ENCODE results near the gene GPR34.

Gene GPR34

DNA sequence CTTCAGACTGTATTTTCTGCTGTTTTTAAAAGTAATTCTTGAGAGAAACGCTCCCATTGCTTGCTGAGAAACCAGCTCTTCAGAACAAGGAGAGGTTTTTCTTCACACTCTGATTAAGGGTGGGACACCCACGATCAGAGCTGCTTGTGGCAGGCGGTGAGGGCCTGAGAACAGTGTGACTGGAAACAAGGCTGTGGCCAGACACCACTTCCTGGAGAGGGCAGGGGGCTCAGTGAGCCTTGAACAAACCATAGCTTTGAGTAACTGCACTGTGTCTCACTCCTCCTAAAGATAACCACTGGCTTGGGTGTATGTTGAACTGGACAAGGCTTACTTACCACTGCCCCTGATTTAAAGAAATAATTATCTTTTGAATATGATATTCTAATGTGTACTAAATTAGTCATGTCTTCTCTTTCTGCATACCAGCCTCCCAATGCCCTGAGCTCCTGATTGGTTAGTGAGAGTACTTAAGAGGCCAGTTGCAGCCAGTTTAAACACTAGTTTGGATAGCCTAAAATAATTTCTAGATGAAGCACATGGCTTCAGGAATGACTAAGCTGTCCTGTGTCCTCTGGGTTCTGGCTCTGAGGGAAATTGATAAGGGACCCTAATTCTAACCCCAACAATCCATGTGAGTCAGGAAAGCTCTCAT, 31.5 kb downstream of the GPR34 start:
- H3K27ac ChIP-seq (ENCODE audit: low read depth, low read length, poor library complexity, severe bottlenecking) = peak overlapping the region; percentile 60

GRCh38 chrX:41721590-41721989, 32.8 kb downstream of the GPR34 start:
- Histone ChIP-seq H3K27me3 (ENCODE audit: insufficient read depth, low read length) (no peaks in the 10 kb centered on the region), H3K9me2 (ENCODE audit: low read depth, low read length) (no peaks in the 10 kb centered on the region), H3K4me2 (ENCODE audit: low read length) (no peak overlapping the region), H2AFZ (ENCODE audit: low read length) (no peak overlapping the region), H3K9ac (ENCODE audit: low read length) (no peak overlapping the region), H3F3A (ENCODE audit: insufficient read depth, low read length) (no peaks in the 10 kb centered on the region), H3K27ac (ENCODE audit: low read depth, low read length, poor library complexity, severe bottlenecking) (peak overlapping the region; percentile 36), H3K36me3 (ENCODE audit: insufficient read depth, low read length) (peaks cover 21% of the 10 kb centered on the region), H3K79me2 (ENCODE audit: insufficient read depth, low read length) (no peaks in the 10 kb centered on the region), H3K4me1 (ENCODE audit: insufficient read depth, low read length, severe bottlenecking) (peaks cover 71% of the 10 kb centered on the region), H4K20me1 (ENCODE audit: insufficient read depth, low read length) (no peaks in the 10 kb centered on the region), H3K9me3 (ENCODE audit: low read length) (0 out of 2 replicates have a peak, but pooled peaks cover 4% of the 10 kb centered on the region), H3K4me3 (ENCODE audit: low read depth, low read length, poor library complexity, severe bottlenecking) (no peak overlapping the region)
- TF ChIP-seq CTCF (IDR thresholded peaks at IDR 0.05; ENCODE audit: low read length) (no peak), EZH2 (IDR thresholded peaks at IDR 0.05; ENCODE audit: borderline replicate concordance, low read length) (no peak)

More for the DNA sequence above, 31.5 kb downstream of the GPR34 start:
- Histone ChIP-seq H3K36me3 (ENCODE audit: insufficient read depth, low read length) (peaks cover 21% of the 10 kb centered on the region), H3F3A (ENCODE audit: insufficient read depth, low read length) (no peaks in the 10 kb centered on the region), H2AFZ (ENCODE audit: low read length) (no peak overlapping the region), H3K9me3 (ENCODE audit: low read length) (0 out of 2 replicates have a peak, but pooled peaks cover 4% of the 10 kb centered on the region), H3K4me1 (ENCODE audit: insufficient read depth, low read length, severe bottlenecking) (peaks cover 64% of the 10 kb centered on the region), H3K79me2 (ENCODE audit: insufficient read depth, low read length) (no peaks in the 10 kb centered on the region), H4K20me1 (ENCODE audit: insufficient read depth, low read length) (no peaks in the 10 kb centered on the region), H3K9ac (ENCODE audit: low read length) (no peak overlapping the region), H3K4me2 (ENCODE audit: low read length) (no peak overlapping the region), H3K4me3 (ENCODE audit: low read depth, low read length, poor library complexity, severe bottlenecking) (no peak overlapping the region), H3K9me2 (ENCODE audit: low read depth, low read length) (no peaks in the 10 kb centered on the region), H3K27me3 (ENCODE audit: insufficient read depth, low read length) (no peaks in the 10 kb centered on the region)
- TF ChIP-seq EZH2 (IDR thresholded peaks at IDR 0.05; ENCODE audit: borderline replicate concordance, low read length) = no peak
- no peak for TF ChIP-seq CTCF (IDR thresholded peaks at IDR 0.05; ENCODE audit: low read length)

DNA sequence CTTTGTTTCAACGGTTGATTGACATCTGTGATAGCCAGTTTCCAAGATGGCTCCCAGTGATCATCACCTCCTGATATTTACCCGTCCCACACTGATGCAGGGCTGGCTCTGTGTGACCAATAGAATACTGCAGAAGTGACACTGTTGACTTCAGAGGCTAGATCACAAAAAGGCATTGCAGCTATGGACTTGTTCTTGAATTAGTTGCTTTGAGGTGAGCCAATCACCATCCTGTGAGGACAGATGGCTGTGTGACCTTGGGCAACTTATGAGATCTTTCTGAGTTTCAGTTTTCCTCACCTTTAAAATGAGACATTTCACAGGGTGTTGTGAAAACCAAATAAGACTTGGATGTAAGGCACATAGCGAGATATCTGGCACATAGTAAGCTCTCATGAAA, 33.4 kb downstream of the GPR34 start:
- no peaks in the 10 kb centered on the region for H3K9me2 ChIP-seq (ENCODE audit: low read depth, low read length)
- no peak overlapping the region for H3K9ac ChIP-seq (ENCODE audit: low read length)
- no peak overlapping the region for H3K4me3 ChIP-seq (ENCODE audit: low read depth, low read length, poor library complexity, severe bottlenecking)
- peak overlapping the region; percentile 36 for H3K27ac ChIP-seq (ENCODE audit: low read depth, low read length, poor library complexity, severe bottlenecking)
- H4K20me1 ChIP-seq (ENCODE audit: insufficient read depth, low read length) = no peaks in the 10 kb centered on the region
- H3K36me3 ChIP-seq (ENCODE audit: insufficient read depth, low read length) = peaks cover 21% of the 10 kb centered on the region
- H3K79me2 ChIP-seq (ENCODE audit: insufficient read depth, low read length) = no peaks in the 10 kb centered on the region
- no peaks in the 10 kb centered on the region for H3F3A ChIP-seq (ENCODE audit: insufficient read depth, low read length)
- TF ChIP-seq CTCF (IDR thresholded peaks at IDR 0.05; ENCODE audit: low read length) = no peak
- H3K9me3 ChIP-seq (ENCODE audit: low read length) = 0 out of 2 replicates have a peak, but pooled peaks cover 4% of the 10 kb centered on the region
- H3K4me2 ChIP-seq (ENCODE audit: low read length) = no peak overlapping the region
- H2AFZ ChIP-seq (ENCODE audit: low read length) = no peak overlapping the region
- peaks cover 69% of the 10 kb centered on the region for H3K4me1 ChIP-seq (ENCODE audit: insufficient read depth, low read length, severe bottlenecking)
- no peaks in the 10 kb centered on the region for H3K27me3 ChIP-seq (ENCODE audit: insufficient read depth, low read length)
